Head of caudate nucleus (tissue), 42 donors: Measurements from ENCODE around the gene PCAT7.

ENCODE experiments used
- DNase-seq, 42 donors: peaks; one replicate each; pipeline versions ENCODE4 v3.0.0 to v3.0.0-alpha.2; 2020 to 2021; ENCODE audit warnings: mixed read lengths in 7 of 42
- intact Hi-C: fragments of 100-400 bp; cut with DNase I; formaldehyde crosslinking; loops from one replicate; pipeline ENCODE4 v1.15.0; 2022

Gene PCAT7

GRCh38 chr9:94593459-94594345, 38.8 kb downstream of the PCAT7 start, which contains the start of gene FBP2:
Gene FBP2, minus strand, starts transcription at chr9:94593824. Its CDS starts 98 bp downstream, at chr9:94593726.
- intact Hi-C loops, result no loop called here
- DNase-seq, result peak in 1 of 42 donors; percentile 15

DNA sequence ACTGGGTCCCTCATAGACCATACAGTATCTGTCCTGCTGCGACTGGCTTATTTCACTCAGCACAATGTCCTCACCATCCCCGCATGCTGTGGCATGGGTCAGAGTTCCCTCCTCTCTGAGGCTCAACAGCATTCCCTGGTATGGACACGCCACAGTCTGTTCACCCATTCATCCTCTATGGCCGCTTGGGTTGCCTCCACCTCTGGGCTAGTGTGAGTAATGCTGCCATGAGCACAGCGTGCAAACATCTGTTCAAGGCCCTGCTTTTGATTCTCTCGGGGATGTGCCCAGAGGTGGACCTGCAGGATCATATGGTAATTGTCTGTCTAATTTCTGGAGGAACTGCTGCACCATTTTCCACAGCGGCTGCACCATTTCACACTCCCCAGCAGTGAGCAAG, 44.2 kb downstream of the PCAT7 start:
- intact Hi-C loops, result no loop called here
- no peak for DNase-seq

GRCh38 chr9:94600258-94600657, 45.4 kb downstream of the PCAT7 start:
- DNase-seq, result no peak
- intact Hi-C loops, result no loop called here

DNA sequence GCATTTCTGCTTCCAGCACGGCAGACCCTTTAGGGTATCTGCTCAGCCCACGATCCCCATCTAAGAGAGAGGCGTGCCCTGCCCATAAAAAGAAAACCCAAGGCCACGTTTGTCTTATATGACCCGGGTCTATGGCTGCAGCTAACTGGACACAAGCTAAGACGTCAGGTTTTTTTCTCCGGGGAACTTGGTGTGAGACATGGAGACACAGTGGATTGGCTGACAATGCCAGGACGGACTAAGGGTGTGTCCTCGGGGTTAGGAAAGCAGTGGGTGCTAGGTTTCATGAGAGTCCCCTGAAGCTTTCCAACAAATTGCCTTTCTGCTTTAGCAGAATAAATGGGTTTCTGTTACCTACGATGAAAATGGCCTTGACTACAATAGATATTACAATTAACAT, 45.8 kb downstream of the PCAT7 start:
- intact Hi-C loops, result no loop called here
- DNase-seq, result no peak

- no peak for DNase-seq
- intact Hi-C loops, result no loop called here
Observed at GRCh38 chr9:94602666-94603065, 47.8 kb downstream of the PCAT7 start.

- intact Hi-C loops, result no loop called here
- DNase-seq, result peak; percentile 57 to 88 (median 76)
Observed at GRCh38 chr9:94603259-94604160, 48.6 kb downstream of the PCAT7 start.

- intact Hi-C loops, result no loop called here
- DNase-seq, result no peak
Observed at GRCh38 chr9:94606646-94607422, 52.0 kb downstream of the PCAT7 start.

GRCh38 chr9:94607423-94607691, 52.5 kb downstream of the PCAT7 start:
- no peak for DNase-seq
- intact Hi-C loops, result no loop called here

GRCh38 chr9:94610181-94610606, 55.3 kb downstream of the PCAT7 start:
- intact Hi-C loops, result no loop called here
- no peak for DNase-seq

- intact Hi-C loops, result no loop called here
- no peak for DNase-seq
Observed at GRCh38 chr9:94611638-94612068, 56.8 kb downstream of the PCAT7 start.

- DNase-seq, result no peak
- intact Hi-C loops, result no loop called here
Observed at GRCh38 chr9:94612071-94612470, 57.2 kb downstream of the PCAT7 start.

DNA sequence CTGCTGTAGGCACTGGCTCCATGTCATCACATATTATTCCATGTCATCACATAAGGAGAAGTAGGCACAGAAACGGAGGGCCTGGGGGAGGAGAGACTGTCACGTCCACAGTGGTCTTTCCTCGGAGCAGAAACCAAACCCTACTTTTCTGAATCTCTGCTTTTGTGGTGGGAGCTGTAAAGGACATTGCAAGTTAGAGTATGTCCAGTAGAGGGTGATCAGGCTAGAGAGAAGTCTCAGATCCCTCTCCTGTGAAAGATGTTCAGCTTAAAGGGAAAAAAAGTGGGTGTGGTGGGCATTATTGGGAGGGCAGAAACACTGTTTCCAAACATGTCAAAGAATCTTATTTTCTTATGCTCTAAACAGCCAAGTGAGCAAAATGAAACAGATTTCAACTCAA, 58.1 kb downstream of the PCAT7 start:
- no peak for DNase-seq
- intact Hi-C loops, result no loop called here

DNA sequence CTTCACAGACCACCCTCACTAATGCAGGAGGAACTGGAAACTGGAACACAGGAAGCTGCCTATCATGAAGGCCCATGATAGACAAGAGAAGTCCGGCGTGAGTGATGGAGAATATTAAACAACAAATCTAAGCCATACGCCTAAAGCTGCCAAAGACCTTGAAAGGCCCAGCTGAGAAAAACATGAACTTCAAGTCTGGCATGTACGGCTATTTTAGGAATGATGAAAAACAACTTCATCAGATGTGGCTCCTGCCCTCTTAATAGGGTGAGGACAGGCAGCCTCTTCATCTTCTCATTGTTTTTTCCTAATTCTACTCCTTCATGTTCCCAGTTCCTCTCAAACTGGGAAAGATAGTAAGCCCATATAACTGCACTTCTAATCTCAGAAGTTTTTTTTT, 64.1 kb downstream of the PCAT7 start:
- no peak for DNase-seq
- intact Hi-C loops, result no loop called here
